HEK293 (cell line): ENCODE measurements around the gene PYGO2.

ENCODE experiments used
- KLF10 ChIP-seq: fragments of 450-650 bp; IDR thresholded peaks from 2 replicates; pipeline ENCODE4 v1.5.1; 2018; ENCODE audit warnings: missing biosample characterization, mild to moderate bottlenecking, missing genetic modification characterization
- PRDM4 ChIP-seq: fragments of 450-650 bp; formaldehyde crosslinking; IDR thresholded peaks from 2 replicates; pipeline ENCODE4 v1.5.1; 2017; ENCODE audit warnings: missing biosample characterization, missing genetic modification characterization
- SALL2 ChIP-seq: fragments of 450-650 bp; formaldehyde crosslinking; IDR thresholded peaks from 2 replicates; pipeline ENCODE4 v1.5.0; 2017; ENCODE audit warnings: missing biosample characterization, mild to moderate bottlenecking, missing genetic modification characterization, borderline replicate concordance
- ZBTB10 ChIP-seq: fragments of 450-650 bp; formaldehyde crosslinking; IDR thresholded peaks from 2 replicates; pipeline ENCODE4 v1.5.1; 2016; ENCODE audit warnings: missing biosample characterization, missing genetic modification characterization
- ZBTB11 ChIP-seq: fragments of 450-650 bp; formaldehyde crosslinking; conservative IDR thresholded peaks from 2 replicates; pipeline ENCODE4 v1.5.1; 2016; ENCODE audit warnings: low read depth, missing biosample characterization, missing genetic modification characterization
- ZFP69B ChIP-seq: fragments of 450-650 bp; formaldehyde crosslinking; IDR thresholded peaks from 2 replicates; pipeline ENCODE4 v1.5.1; 2016; ENCODE audit warnings: missing biosample characterization, missing genetic modification characterization
- ZNF19 ChIP-seq: fragments of 450-650 bp; formaldehyde crosslinking; IDR thresholded peaks from 2 replicates; pipeline ENCODE4; 2016; ENCODE audit warnings: missing biosample characterization, missing genetic modification characterization, low read depth
- ZNF24 ChIP-seq: fragments of 450-650 bp; formaldehyde crosslinking; IDR thresholded peaks from 2 replicates; pipeline ENCODE4 v1.5.1; 2016; ENCODE audit warnings: missing biosample characterization, missing genetic modification characterization
- ZNF248 ChIP-seq: fragments of 450-650 bp; formaldehyde crosslinking; IDR thresholded peaks from 2 replicates; pipeline ENCODE4 v1.5.1; 2017; ENCODE audit warnings: missing biosample characterization, missing genetic modification characterization
- ZNF280C ChIP-seq: fragments of 450-650 bp; formaldehyde crosslinking; IDR thresholded peaks from 2 replicates; pipeline ENCODE4 v1.5.1; 2016; ENCODE audit warnings: missing biosample characterization, missing genetic modification characterization
- ZNF292 ChIP-seq: fragments of 450-650 bp; formaldehyde crosslinking; IDR thresholded peaks from 2 replicates; pipeline ENCODE4 v1.5.1; 2016; ENCODE audit warnings: low read depth, missing biosample characterization, missing genetic modification characterization, borderline replicate concordance
- ZNF362 ChIP-seq: fragments of 450-650 bp; formaldehyde crosslinking; IDR thresholded peaks from 2 replicates; pipeline ENCODE4 v1.5.1; 2016; ENCODE audit warnings: missing biosample characterization, missing genetic modification characterization
- ZNF426 ChIP-seq: fragments of 450-650 bp; formaldehyde crosslinking; IDR thresholded peaks from 2 replicates; pipeline ENCODE4 v1.5.1; 2017; ENCODE audit warnings: missing biosample characterization, missing genetic modification characterization, mild to moderate bottlenecking, inconsistent platforms, moderate library complexity
- ZNF449 ChIP-seq: fragments of 450-650 bp; formaldehyde crosslinking; IDR thresholded peaks from 2 replicates; pipeline ENCODE4 v1.5.1; 2017; ENCODE audit warnings: missing biosample characterization, mild to moderate bottlenecking, missing genetic modification characterization, moderate library complexity
- ZNF48 ChIP-seq: fragments of 450-650 bp; formaldehyde crosslinking; IDR thresholded peaks from 2 replicates; pipeline ENCODE4 v1.5.1; 2016; ENCODE audit warnings: missing biosample characterization, missing genetic modification characterization
- ZNF513 ChIP-seq: fragments of 450-650 bp; IDR thresholded peaks from 2 replicates; pipeline ENCODE4 v1.5.1; 2018; ENCODE audit warnings: missing biosample characterization, missing genetic modification characterization
- ZNF530 ChIP-seq: fragments of 450-650 bp; formaldehyde crosslinking; IDR thresholded peaks from 2 replicates; pipeline ENCODE4 v1.5.1; 2016; ENCODE audit warnings: low read depth, missing biosample characterization, missing genetic modification characterization
- ZNF600 ChIP-seq: fragments of 450-650 bp; formaldehyde crosslinking; IDR thresholded peaks from 2 replicates; pipeline ENCODE4 v1.5.1; 2016; ENCODE audit warnings: missing biosample characterization, missing genetic modification characterization
- ZNF610 ChIP-seq: fragments of 450-650 bp; formaldehyde crosslinking; IDR thresholded peaks from 2 replicates; pipeline ENCODE4 v1.5.1; 2016; ENCODE audit warnings: missing biosample characterization, missing genetic modification characterization, borderline replicate concordance
- ZNF777 ChIP-seq: fragments of 450-650 bp; formaldehyde crosslinking; IDR thresholded peaks from 2 replicates; pipeline ENCODE4 v1.5.1; 2017; ENCODE audit warnings: missing biosample characterization, missing genetic modification characterization, borderline replicate concordance
- ZXDB ChIP-seq: fragments of 450-650 bp; formaldehyde crosslinking; IDR thresholded peaks from 2 replicates; pipeline ENCODE4 v1.5.1; 2016; ENCODE audit warnings: missing biosample characterization, missing genetic modification characterization

The PYGO2 gene

GRCh38 chr1:154937085-154937987, 24.2 kb downstream of the PYGO2 start (continued):
- TF ChIP-seq ZFP69B (no peak), ZNF513 (tag by site-specific recombination) (no peak), ZBTB11 (tag by site-specific recombination) (no peak), ZNF19 (tag by site-specific recombination) (no peak), ZNF530 (tag by site-specific recombination) (no peak), ZNF292 (no peak), ZNF280C (tag by site-specific recombination) (no peak), ZNF610 (tag by site-specific recombination) (peak; percentile 17; the same call in 1 of the 2 replicates), ZNF600 (tag by site-specific recombination) (peak; percentile 91), ZNF426 (no peak), ZNF24 (tag by site-specific recombination) (no peak), ZBTB10 (tag by site-specific recombination) (no peak), KLF10 (tag by site-specific recombination) (peak; percentile 85), ZXDB (tag by site-specific recombination) (no peak), ZNF449 (tag by site-specific recombination) (no peak), ZNF777 (tag by site-specific recombination) (no peak), ZNF48 (tag by site-specific recombination) (no peak), SALL2 (tag by site-specific recombination) (no peak), PRDM4 (tag by site-specific recombination) (no peak), ZNF362 (tag by site-specific recombination) (no peak), ZNF248 (tag by site-specific recombination) (no peak)
